Measurements from ENCODE around the gene BTG4. TPM values are rescaled to one million over a fixed set of nuclear protein-coding genes. Genes with fewer than 3 reads are reported as not detected.
A peak's percentile ranks its signal among the peaks of the same experiment; 100 is the strongest.

The BTG4 gene
- 0.05 TPM for total RNA-seq
- polyA plus RNA-seq, result 0.25 TPM
- long read RNA-seq, donor 1, result 0 reads
- long read RNA-seq, donor 2, result 0 reads
- long read RNA-seq, donor 3, result 0 reads
- long read RNA-seq, donor 4, result 0 reads
- long read RNA-seq, donor 5, result 0 reads
- long read RNA-seq, donor 6, result 0 reads
- long read RNA-seq, donor 7, result 0 reads
- long read RNA-seq, donor 8, result 0 reads
- long read RNA-seq, donor 9, result 0 reads
- long read RNA-seq, donor 10, result 0 reads

- DNase-seq (ENCODE audit: low read depth in 6 of 9, low spot score in 9 of 9), result peak in 1 of 9 donors; percentile 38
- Histone ChIP-seq H3K36me3 (ENCODE audit: control insufficient read depth in 2 of 2, insufficient read depth in 2 of 2, low read length in 1 of 2) (no peaks in the 10 kb centered on the region), H3K4me1 (ENCODE audit: control insufficient read depth in 2 of 2, insufficient read depth in 2 of 2, low read length in 2 of 2) (peaks cover 6 to 11% of the 10 kb centered on the region in 2 donors), H3K4me3 (ENCODE audit: low read length in 2 of 2) (peak within 1 kb of the TSS; percentile 19 to 29), H3K9me3 (ENCODE audit: control insufficient read depth in 2 of 2, insufficient read depth in 1 of 2, low read length in 1 of 2) (no peaks in the 10 kb centered on the region), H3K27ac (ENCODE audit: low read depth in 1 of 2, low read length in 1 of 2) (no peak within 1 kb of the TSS), H3K27me3 (ENCODE audit: control insufficient read depth in 2 of 2, insufficient read depth in 1 of 2, low read length in 1 of 2) (peaks cover 32 to 43% of the 10 kb centered on the region in 2 donors)
- 7% methylated on average over 90 of the region's 90 CpGs for WGBS
These were observed at the start of gene BTG4 for GRCh38 chr11:111512296-111513239. Gene BTG4, minus strand, starts transcription at chr11:111512386. Its CDS starts 13,610 bp downstream, at chr11:111498776.

DNA sequence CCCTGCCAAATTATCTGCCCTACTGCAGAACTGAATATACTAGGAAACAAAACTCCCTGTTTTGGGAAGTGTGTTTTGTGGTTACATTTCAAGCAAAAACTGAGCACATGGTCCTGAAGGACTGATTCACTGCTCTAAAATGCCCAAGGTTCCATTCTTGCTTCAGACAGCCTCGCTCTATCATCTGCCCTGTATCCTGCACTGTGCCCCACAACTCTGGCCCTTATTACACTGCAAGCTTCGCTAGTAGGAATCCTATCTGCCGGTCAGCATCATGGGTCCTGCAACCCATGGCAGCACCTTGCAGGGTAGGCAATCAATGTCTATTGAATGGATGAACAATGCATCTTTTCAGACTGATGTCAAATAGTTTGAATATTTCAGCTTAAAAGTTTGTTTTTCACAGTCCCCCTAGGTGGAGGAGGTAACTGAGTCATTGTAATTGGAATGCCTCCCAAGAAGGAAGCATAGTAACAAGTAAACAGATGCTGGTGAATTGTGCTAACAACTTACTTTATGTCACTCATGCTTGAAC is 49.7 kb upstream of the BTG4 start:
- H3K4me1 ChIP-seq (ENCODE audit: control insufficient read depth in 2 of 2, insufficient read depth in 2 of 2, low read length in 2 of 2), result peaks cover 0 to 3% of the 10 kb centered on the region in 2 donors
- no peaks in the 10 kb centered on the region for H3K36me3 ChIP-seq (ENCODE audit: control insufficient read depth in 2 of 2, insufficient read depth in 2 of 2, low read length in 1 of 2)
- no peaks in the 10 kb centered on the region for H3K9me3 ChIP-seq (ENCODE audit: control insufficient read depth in 2 of 2, insufficient read depth in 1 of 2, low read length in 1 of 2)
- DNase-seq (ENCODE audit: low read depth in 6 of 9, low spot score in 9 of 9), result no peak
- no peak overlapping the region for H3K4me3 ChIP-seq (ENCODE audit: low read length in 2 of 2)
- H3K27ac ChIP-seq (ENCODE audit: low read depth in 1 of 2, low read length in 1 of 2), result no peak overlapping the region
- H3K27me3 ChIP-seq (ENCODE audit: control insufficient read depth in 2 of 2, insufficient read depth in 1 of 2, low read length in 1 of 2), result no peaks in the 10 kb centered on the region
- 82% methylated on average over 3 of the region's 3 CpGs for WGBS

- Histone ChIP-seq H3K27ac (ENCODE audit: low read depth in 1 of 2, low read length in 1 of 2) (no peak overlapping the region), H3K27me3 (ENCODE audit: control insufficient read depth in 2 of 2, insufficient read depth in 1 of 2, low read length in 1 of 2) (no peaks in the 10 kb centered on the region), H3K36me3 (ENCODE audit: control insufficient read depth in 2 of 2, insufficient read depth in 2 of 2, low read length in 1 of 2) (no peaks in the 10 kb centered on the region), H3K9me3 (ENCODE audit: control insufficient read depth in 2 of 2, insufficient read depth in 1 of 2, low read length in 1 of 2) (peaks cover 0 to under 1% of the 10 kb centered on the region in 2 donors), H3K4me1 (ENCODE audit: control insufficient read depth in 2 of 2, insufficient read depth in 2 of 2, low read length in 2 of 2) (peaks cover 0 to 3% of the 10 kb centered on the region in 2 donors), H3K4me3 (ENCODE audit: low read length in 2 of 2) (no peak overlapping the region)
- no peak for DNase-seq (ENCODE audit: low read depth in 6 of 9, low spot score in 9 of 9)
- WGBS, result 95% methylated on average over 3 of the region's 3 CpGs
These were observed 49.1 kb upstream of the BTG4 start for GRCh38 chr11:111561306-111561705.

- H3K36me3 ChIP-seq (ENCODE audit: control insufficient read depth in 2 of 2, insufficient read depth in 2 of 2, low read length in 1 of 2), result no peaks in the 10 kb centered on the region
- H3K4me1 ChIP-seq (ENCODE audit: control insufficient read depth in 2 of 2, insufficient read depth in 2 of 2, low read length in 2 of 2), result peaks cover 0 to 3% of the 10 kb centered on the region in 2 donors
- 93% methylated on average over 3 of the region's 3 CpGs for WGBS
- H3K27me3 ChIP-seq (ENCODE audit: control insufficient read depth in 2 of 2, insufficient read depth in 1 of 2, low read length in 1 of 2), result no peaks in the 10 kb centered on the region
- no peak for DNase-seq (ENCODE audit: low read depth in 6 of 9, low spot score in 9 of 9)
- H3K9me3 ChIP-seq (ENCODE audit: control insufficient read depth in 2 of 2, insufficient read depth in 1 of 2, low read length in 1 of 2), result peaks cover 0 to 5% of the 10 kb centered on the region in 2 donors
- no peak overlapping the region for H3K4me3 ChIP-seq (ENCODE audit: low read length in 2 of 2)
- no peak overlapping the region for H3K27ac ChIP-seq (ENCODE audit: low read depth in 1 of 2, low read length in 1 of 2)
These were observed 48.6 kb upstream of the BTG4 start for GRCh38 chr11:111560800-111561199.

DNA sequence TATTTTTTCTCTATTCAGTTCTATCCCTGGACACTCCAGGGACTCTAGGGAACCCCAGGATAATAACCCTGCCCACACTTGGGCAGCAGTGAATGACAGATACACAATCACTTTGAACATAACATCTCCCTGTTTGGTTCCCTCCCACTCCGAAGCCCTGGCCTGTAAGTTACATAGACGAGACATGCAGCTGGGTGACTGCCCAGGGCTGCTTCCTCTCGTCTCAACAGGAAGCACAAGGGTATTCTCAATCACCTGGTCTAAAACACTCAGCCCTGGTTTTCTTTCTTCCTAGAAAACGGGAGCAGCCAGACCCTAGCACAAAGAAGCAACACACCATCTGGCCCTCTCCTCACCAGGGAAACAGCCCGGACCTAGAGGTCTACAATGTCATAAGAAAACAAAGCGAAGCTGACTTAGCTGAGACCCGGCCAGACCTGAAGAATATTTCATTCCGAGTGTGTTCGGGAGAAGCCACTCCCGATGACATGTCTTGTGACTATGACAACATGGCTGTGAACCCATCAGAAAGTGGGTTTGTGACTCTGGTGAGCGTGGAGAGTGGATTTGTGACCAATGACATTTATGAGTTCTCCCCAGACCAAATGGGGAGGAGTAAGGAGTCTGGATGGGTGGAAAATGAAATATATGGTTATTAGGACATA is 47.7 kb upstream of the BTG4 start:
- Histone ChIP-seq H3K36me3 (ENCODE audit: control insufficient read depth in 2 of 2, insufficient read depth in 2 of 2, low read length in 1 of 2) (no peaks in the 10 kb centered on the region), H3K4me3 (ENCODE audit: low read length in 2 of 2) (no peak overlapping the region), H3K9me3 (ENCODE audit: control insufficient read depth in 2 of 2, insufficient read depth in 1 of 2, low read length in 1 of 2) (peaks cover 0 to 5% of the 10 kb centered on the region in 2 donors), H3K27me3 (ENCODE audit: control insufficient read depth in 2 of 2, insufficient read depth in 1 of 2, low read length in 1 of 2) (no peaks in the 10 kb centered on the region), H3K27ac (ENCODE audit: low read depth in 1 of 2, low read length in 1 of 2) (no peak overlapping the region), H3K4me1 (ENCODE audit: control insufficient read depth in 2 of 2, insufficient read depth in 2 of 2, low read length in 2 of 2) (peaks cover 0 to 3% of the 10 kb centered on the region in 2 donors)
- DNase-seq (ENCODE audit: low read depth in 6 of 9, low spot score in 9 of 9), result no peak
- WGBS, result 74% methylated on average over 11 of the region's 11 CpGs

DNA sequence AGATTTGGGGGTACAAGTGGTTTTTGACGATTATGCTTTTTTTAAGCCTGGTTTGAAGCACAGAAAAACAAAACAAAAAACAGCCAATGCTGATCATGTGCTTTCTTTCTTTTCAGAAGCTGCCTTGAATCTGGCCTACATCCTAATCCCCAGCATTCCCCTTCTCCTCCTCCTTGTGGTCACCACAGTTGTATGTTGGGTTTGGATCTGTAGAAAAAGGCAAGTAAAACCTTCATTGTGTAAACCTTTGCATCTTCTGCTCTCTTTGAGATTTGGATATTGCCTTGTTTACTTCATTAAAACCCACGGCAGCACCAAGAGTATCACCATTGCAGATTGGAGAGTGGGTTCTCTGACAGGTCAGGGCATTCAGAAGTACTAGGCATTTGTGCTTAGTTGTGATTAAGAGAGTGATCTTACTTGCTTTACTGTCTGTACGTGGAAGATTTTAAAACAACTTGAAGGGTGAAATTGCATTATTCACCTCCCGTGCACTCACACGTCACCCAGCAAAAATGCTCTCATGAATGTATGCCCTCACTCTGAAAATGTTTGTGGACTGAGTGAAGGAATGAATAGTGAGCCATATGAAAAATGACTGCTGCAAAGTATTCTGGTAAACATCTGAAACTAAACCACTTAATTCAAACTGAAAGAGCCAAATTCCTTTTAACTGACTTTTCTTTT is 45.4 kb upstream of the BTG4 start:
- 97% methylated on average over 5 of the region's 5 CpGs for WGBS
- Histone ChIP-seq H3K4me1 (ENCODE audit: control insufficient read depth in 2 of 2, insufficient read depth in 2 of 2, low read length in 2 of 2) (peaks cover 0 to 3% of the 10 kb centered on the region in 2 donors), H3K4me3 (ENCODE audit: low read length in 2 of 2) (no peak overlapping the region), H3K27me3 (ENCODE audit: control insufficient read depth in 2 of 2, insufficient read depth in 1 of 2, low read length in 1 of 2) (no peaks in the 10 kb centered on the region), H3K27ac (ENCODE audit: low read depth in 1 of 2, low read length in 1 of 2) (no peak overlapping the region), H3K36me3 (ENCODE audit: control insufficient read depth in 2 of 2, insufficient read depth in 2 of 2, low read length in 1 of 2) (no peaks in the 10 kb centered on the region), H3K9me3 (ENCODE audit: control insufficient read depth in 2 of 2, insufficient read depth in 1 of 2, low read length in 1 of 2) (peaks cover 0 to 5% of the 10 kb centered on the region in 2 donors)
- no peak for DNase-seq (ENCODE audit: low read depth in 6 of 9, low spot score in 9 of 9)

DNA sequence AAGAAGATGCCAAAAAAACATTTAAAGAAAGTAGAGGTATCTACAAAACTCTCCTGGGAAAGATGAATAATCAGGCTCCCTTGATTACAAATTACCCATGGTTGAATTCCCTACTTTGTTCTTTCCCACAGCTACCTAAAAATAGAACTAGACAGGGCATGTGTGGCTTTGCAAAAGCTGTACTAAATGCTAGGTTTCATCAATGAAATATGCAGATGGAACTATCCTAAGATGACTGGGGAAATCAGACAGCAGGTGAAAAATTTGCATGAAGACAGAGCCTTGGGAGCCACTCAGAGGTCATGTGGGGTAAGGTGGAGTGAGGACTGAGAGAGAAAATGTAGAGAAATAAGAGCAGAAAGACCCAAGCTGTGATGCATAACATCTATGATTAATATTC is 43.1 kb upstream of the BTG4 start:
- Histone ChIP-seq H3K4me3 (ENCODE audit: low read length in 2 of 2) (no peak overlapping the region), H3K27me3 (ENCODE audit: control insufficient read depth in 2 of 2, insufficient read depth in 1 of 2, low read length in 1 of 2) (peaks cover 0 to 2% of the 10 kb centered on the region in 2 donors), H3K4me1 (ENCODE audit: control insufficient read depth in 2 of 2, insufficient read depth in 2 of 2, low read length in 2 of 2) (peaks cover 0 to 3% of the 10 kb centered on the region in 2 donors), H3K27ac (ENCODE audit: low read depth in 1 of 2, low read length in 1 of 2) (no peak overlapping the region), H3K36me3 (ENCODE audit: control insufficient read depth in 2 of 2, insufficient read depth in 2 of 2, low read length in 1 of 2) (no peaks in the 10 kb centered on the region), H3K9me3 (ENCODE audit: control insufficient read depth in 2 of 2, insufficient read depth in 1 of 2, low read length in 1 of 2) (peaks cover 0 to 5% of the 10 kb centered on the region in 2 donors)
- DNase-seq (ENCODE audit: low read depth in 6 of 9, low spot score in 9 of 9), result no peak

GRCh38 chr11:111554532-111554931 is 42.3 kb upstream of the BTG4 start:
- peaks cover 0 to 5% of the 10 kb centered on the region in 2 donors for H3K9me3 ChIP-seq (ENCODE audit: control insufficient read depth in 2 of 2, insufficient read depth in 1 of 2, low read length in 1 of 2)
- peaks cover 0 to 4% of the 10 kb centered on the region in 2 donors for H3K4me1 ChIP-seq (ENCODE audit: control insufficient read depth in 2 of 2, insufficient read depth in 2 of 2, low read length in 2 of 2)
- H3K36me3 ChIP-seq (ENCODE audit: control insufficient read depth in 2 of 2, insufficient read depth in 2 of 2, low read length in 1 of 2), result no peaks in the 10 kb centered on the region
- peaks cover 0 to 2% of the 10 kb centered on the region in 2 donors for H3K27me3 ChIP-seq (ENCODE audit: control insufficient read depth in 2 of 2, insufficient read depth in 1 of 2, low read length in 1 of 2)
- no peak overlapping the region for H3K27ac ChIP-seq (ENCODE audit: low read depth in 1 of 2, low read length in 1 of 2)
- no peak overlapping the region for H3K4me3 ChIP-seq (ENCODE audit: low read length in 2 of 2)
- no peak for DNase-seq (ENCODE audit: low read depth in 6 of 9, low spot score in 9 of 9)
